ENCODE measurements around the gene LAMA4.
"Not testable (repeated sequence)": the region's sequence is repeated elsewhere in the genome, so short reads cannot be mapped to it uniquely, and the experiment has no call there.

The LAMA4 gene

DNA sequence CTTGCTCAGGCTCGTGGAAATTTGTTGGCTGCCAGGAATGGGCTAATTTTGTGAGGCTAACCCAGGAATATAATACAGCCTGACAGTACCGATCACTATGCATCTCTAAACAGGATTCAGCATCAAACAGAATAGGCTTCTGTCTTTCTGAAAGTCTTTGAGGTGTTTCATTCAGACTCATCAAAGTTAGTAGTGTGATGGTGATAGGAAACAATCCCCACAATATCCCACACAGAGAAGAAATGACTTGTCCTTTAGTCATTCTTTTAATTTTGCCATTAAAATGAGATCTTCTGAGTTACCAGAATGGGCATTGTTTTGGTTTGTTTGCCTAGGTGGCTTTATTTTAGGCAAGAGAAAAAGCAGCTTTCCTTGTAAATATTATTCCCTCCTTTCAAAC, 112.7 kb downstream of the LAMA4 start:
- DNase-seq = no peak

DNA sequence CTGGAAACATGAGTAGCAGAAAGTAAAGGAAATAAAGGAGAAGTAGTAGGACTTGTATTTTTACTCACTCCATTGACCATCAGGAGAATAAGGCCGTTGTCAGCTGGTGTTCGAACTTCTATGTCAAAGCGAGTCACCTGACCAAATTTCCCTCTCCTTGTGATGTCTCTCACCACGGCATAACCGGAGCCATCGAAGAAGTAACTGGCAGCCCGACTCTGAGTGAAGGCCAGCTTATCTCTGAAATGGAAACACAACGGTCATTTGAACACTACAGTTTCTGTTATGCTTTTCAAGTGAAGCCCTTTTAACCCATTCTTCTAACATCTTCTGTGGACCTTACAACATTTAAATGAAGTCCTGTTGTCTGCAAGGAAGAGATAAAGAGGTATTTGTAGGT, 115.3 kb downstream of the LAMA4 start:
- no peak for DNase-seq

DNA sequence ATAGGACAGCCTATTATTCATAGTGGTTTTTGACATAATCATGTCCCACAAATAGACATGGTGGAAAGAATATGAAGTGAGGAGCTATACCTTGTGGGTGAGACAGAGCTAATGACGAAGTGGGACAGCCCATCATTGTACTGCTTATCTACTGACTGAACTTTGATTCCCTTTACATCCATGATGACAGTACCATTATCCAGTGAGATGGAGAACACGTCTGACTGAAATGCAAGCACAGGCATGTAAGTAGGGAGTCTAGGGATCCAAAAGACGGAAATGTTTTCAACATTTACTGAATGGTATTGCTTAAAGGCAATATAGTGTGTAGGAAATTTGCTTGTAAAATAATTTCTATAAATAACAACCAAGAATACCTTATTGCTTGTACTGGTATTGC, 123.5 kb downstream of the LAMA4 start:
- no peak for DNase-seq

DNA sequence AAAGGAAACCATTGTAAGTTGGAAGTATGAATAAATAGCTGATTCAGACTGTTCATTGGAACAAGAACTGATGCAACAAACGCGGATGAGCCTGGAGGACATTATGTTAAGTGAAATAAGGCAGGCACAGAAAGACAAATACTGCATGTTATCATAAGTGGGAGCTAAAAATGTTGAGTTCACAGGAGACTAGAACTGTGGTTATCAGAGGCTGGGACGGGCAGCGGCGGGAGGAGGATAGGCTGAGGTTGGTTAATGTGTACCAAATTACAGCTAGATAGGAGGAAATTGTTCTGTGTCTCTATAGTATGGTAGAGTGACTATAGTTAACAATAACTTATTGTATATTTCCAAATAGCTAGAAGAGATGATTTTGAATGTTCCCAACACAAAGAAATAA, 126.2 kb downstream of the LAMA4 start:
- no peak for DNase-seq

DNA sequence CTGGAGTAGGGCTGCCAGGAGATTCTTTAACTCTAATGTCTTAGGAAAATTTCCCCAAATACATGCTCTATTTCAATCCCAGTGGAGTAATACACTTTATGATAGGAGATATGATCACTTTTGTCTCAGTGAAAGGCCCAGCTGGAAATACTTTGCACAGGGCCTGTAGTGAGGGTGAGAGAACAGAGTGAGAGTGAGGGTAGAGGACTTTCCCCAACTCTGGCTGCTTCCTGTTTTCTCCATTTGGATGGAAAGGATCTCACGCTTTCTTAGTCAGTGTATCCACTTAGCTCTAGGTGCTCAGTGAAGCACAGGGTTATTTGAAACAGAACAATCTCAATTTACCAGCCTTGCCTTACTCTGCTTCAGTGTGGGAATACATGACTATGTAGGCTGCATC, 130.4 kb downstream of the LAMA4 start:
- no peak for DNase-seq

DNA sequence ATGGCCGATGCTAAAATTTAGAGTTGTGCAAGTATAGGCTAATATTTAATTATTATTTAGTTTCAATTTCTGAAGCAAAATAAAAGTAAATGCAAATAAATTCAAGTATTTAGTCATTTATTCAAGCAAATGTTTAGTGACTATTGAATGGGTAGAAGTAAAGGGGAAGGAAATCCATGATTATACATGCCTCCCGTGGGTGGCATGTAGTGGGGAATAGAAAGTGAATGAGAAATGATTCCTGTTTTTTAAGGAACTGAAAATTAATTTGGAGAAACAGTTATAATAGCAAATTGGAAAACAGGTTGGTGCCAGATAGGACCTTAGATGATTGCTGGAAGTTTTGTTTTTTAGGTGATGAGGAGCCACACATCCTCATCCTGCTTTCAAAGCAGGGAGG, 131.6 kb downstream of the LAMA4 start:
- no peak for DNase-seq

DNA sequence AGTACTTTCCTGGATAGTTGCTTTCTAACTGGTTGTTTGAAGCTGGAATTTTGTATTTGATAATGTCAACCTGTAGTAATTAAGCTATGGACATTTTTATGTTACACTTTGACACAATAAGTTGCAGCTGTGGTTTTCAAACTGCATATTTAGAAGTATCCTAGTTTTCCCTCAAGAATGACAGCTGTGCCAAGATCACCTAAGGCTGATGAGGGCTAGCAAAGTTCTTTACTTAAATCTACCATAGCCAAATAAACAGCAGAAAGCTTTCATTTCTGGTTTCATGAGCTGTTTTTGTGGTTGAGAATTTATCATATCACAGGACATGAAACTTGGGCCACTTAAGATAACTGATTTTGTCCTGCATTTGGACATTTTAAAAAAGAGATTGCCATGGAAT, 136.3 kb downstream of the LAMA4 start:
- no peak for DNase-seq

DNA sequence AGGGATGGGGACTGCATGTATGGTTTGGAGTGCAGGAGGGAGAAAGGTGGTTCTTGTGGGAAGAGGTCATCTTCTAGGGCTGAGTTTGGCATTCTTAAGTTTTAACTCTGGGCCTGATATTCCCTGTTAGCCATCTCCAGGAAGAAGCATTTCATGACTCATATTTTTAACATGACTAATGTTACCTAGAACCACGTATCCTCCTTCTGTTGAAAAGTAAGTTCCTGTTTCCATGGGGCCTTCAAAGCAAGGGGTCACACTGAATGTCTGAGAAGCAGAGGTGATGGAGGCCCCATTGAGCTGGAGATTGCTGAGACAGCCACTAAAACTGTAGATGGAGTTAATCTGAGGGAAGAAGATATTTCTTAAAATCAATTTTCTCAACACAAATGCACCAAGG, 136.8 kb downstream of the LAMA4 start:
- DNase-seq = no peak

DNA sequence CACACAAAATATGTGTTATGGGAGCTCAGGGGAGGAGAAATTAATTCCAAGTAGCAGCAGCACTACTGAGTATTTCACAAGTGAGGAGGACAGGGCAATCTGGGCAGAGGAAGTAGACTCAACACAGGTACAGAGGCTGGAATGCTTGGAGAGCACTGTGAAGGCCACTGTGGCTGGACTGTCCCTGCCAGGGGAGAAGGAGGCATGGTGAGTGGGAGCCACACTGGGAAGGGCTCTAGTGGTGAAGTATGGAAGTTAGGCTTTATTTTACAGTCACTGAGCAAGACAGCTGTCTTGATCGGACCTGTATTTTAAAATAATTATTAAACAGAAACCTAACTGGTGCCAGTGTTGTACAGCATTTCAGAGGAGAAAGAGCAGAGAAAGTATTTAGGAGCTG, 138.1 kb downstream of the LAMA4 start:
- no peak for DNase-seq

DNA sequence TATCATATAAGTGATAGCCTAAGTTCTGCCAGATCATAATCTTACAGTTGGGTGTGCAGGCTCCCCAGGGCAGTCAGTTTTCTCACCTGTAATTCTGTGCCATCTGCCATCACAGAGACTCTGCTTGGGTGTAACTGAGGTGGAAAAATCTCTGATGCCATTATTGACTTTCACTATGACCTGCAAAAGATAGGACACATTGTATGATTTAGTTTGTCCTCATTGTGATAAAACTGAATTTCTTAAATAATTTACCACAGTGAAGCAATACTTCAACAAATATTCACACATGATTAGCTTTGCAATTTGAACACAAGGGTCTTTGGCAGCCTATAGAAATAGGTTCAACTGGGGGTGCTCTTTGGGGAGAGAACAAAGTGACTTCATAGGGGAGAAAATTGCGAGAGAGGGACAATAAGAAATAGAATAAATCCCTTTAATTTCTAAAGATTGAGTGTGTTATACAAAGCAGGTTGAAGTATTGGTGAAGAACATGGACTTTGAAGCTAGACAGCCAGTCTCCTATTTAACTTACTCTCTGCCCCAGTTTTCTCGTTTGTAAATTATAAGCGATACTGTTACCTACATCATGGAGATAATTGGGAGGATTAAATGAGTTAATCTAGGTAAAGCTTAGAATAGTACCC, 139.7 kb downstream of the LAMA4 start:
- DNase-seq = no peak

DNA sequence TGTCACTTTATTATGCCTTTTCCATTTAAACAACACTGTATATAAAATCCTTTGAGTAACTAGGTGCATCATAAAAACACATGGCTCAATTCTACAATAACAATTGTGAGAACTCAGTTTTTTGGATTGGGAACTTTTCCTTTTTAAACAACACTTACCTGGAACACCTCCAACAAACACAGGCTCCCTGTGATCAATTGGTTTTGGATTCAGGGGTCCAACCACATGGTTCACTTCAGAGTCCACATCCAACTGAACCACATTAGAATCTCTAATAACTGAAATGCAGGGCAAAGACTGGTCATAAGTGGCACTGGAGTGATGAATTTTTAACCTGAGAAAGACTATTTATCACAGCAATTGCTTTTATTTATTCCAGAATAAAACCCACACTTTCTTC, 140.4 kb downstream of the LAMA4 start:
- no peak for DNase-seq

DNA sequence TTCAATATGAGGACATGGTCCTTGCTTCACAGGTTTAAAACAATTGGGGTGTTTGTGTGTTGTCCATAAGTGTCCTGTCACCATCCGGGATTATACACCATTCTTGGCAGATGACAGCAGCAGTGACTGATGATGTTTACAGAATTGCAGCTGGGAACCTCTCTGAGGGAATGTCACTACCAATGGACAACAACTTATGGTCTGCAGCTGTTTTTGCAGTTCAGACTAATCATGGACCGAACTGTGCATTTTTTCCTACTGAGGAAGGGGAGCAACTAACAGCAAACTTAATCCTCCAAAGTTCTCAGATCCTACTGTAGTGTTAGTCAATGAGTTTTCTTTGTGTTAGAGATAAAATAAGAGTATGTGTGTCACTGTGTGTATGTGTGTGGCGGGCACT, 140.9 kb downstream of the LAMA4 start:
- no peak for DNase-seq

DNA sequence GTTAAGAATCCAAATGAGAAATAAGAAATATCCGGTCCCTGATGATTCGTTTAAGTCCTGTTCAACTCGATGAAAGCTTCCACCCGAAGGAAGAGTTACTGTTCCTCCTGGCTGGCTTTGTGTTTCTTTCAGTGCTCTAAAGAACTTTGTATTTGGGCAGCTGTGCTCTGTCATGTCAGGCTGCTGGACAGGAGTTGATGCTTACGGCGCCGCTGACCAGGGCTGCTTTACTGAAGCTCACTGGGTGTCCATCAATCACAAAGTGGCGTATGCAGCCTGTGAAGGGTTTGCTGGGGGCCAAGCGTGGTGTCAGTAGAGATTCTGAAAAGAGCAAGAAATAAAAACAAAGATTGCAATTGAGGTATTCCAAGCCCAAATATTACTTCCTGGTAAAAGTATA, 145.1 kb downstream of the LAMA4 start:
- DNase-seq = no peak

DNA sequence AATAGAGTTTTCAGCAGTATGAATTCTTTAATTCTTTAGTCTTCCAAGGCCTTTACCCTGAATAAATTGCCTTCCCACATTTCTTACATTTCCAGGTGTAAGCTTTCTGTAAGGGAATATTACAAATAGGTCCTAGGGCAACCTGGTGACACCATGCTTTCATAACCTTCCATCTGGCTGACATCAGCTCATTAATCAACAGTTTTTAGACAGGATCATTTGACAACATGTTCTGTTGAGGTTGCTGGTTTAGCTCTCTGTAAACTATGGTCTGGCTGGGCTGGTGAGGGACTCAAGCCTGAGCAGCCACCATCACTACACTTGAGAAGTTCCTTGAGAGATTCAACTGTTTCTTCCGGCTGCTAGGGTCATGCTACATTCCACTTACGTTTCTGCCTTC, 147.8 kb downstream of the LAMA4 start:
- DNase-seq = no peak

DNA sequence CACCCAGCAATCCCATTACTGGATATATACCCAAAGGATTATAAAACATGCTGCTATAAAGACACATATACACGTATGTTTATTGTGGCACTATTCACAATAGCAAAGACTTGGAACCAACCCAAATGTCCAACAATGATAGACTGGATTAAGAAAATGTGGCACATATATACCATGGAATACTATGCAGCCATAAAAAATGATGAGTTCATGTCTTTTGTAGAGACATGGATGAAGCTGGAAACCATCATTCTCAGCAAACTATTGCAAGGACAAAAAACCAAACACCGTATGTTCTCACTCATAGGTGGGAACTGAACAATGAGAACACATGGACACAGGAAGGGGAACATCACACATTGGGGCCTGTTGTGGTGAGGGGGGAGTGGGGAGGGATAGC, 148.3 kb downstream of the LAMA4 start:
- DNase-seq = not testable (repeated sequence)

DNA sequence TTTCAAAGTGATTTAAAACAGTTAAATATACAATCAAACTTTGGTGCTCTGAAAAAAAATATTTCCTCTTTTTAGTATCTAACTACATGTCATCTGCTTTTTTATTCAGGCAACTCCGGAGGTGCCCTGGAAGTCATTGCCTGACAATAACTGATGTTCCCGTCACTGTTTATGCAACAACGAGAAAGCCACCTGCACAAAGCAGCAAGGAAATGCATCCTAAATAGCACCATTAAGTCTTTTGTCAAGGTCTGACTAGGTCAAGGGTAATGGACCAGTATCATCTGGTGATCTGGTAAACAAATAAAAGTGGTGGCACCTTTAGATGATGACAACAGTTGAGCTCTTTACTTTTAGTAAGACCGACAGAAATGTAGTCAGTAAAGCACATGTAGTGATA, 153.8 kb downstream of the LAMA4 start:
- DNase-seq = no peak

DNA sequence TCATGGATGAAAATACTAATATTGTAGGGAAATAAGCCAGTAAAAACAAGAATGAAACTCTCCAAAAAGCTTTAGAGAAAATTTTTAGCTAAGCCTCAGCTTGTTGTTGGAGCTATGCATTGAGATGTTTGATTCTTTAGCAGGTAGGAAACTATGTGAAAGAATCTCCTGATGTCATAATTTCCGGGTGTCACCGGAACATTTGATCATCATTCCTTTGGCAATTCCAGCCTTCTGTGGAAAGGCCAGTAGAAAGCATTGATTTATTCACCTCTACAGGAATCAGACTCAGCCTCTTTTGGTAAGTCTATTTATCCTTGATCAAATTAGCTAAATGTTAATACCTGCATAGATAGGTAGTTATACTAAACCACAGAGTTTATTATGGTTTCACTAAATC, 157.5 kb downstream of the LAMA4 start:
- no peak for DNase-seq

DNA sequence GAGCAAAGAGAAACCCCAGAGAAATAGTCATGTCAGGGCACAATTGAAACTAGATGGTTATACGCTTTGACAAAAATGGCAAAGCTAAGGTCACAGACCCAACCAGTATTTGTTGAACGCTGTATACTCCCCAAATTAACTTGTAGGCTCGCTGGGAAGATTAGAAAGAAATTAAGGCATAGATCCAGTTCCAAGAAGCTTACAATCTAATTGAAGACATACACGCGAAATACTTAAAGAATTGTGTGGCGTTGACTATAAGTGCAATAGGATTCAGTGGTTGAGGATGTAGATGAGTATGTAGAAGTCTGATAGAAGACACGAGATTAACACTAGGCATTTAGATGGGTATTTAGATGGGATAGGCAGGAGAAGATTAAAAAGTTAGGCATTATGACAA, 166.5 kb downstream of the LAMA4 start:
- no peak for DNase-seq

DNA sequence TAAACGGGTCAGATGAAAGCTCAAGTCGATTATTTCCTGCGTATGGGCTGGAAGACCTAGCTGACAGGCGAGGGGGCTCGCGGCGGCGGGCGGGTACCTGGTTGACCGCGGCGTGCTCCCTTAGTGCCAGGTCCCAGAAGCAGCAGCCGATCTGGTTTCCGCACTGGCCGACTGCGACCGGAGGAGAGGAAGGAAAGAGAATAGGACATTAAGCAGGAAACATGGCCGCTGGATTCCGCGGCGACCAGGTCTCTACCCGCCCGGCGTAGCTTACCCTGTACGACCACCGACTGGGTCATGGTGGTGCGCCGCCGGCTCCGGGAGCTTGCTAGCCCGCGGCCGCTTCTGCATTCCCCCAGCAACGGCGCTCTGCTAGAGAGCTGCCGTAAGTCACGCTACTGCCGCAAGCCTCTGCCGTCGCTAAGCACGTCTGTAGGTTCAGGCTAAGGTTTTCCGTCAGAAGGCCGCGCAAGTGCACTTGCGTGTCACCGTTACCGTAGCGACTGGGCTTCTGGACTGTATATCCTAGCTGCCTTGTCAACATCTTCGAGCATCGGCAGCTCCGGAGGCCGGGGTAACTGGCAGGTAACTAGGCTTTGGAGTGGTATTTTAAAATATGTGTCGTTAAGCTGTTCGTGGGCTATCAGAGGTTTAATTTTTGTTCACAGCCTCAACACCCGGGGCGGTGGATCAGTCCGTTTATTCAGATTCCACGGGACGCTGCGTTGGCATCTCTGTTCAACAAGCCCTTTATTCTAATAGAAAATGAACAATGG, 167.0 kb downstream of the LAMA4 start, which contains the start of the genes FAM229B and TUBE1:
FAM229B (plus strand) TSS at position 456 of the 776 bp plus-strand sequence. CDS start 11,693 bp downstream, outside the sequence.
TUBE1 (minus strand) TSS at position 347 of the 776 bp plus-strand sequence; CDS start at position 299, 48 bp downstream.
- peak; percentile 96 for DNase-seq

DNA sequence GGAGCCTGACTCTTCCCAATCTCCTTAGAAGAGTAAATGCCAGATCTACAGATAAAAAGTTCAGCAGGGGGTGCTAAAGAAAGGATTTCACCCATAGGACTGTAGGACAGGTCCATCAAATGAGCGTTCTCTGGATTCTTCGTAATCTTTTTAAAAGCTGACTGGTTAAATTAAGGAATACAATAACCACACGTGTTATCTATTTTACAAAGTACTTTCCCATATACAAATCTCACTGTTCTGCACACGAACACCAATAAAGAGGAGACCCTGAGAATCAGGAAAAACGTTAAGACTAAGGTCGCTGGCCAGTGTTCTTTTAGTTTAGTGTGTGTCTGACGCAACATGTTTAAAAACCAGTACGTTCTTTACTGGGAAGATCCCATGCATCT, 167.6 kb downstream of the LAMA4 start:
- no peak for DNase-seq

DNA sequence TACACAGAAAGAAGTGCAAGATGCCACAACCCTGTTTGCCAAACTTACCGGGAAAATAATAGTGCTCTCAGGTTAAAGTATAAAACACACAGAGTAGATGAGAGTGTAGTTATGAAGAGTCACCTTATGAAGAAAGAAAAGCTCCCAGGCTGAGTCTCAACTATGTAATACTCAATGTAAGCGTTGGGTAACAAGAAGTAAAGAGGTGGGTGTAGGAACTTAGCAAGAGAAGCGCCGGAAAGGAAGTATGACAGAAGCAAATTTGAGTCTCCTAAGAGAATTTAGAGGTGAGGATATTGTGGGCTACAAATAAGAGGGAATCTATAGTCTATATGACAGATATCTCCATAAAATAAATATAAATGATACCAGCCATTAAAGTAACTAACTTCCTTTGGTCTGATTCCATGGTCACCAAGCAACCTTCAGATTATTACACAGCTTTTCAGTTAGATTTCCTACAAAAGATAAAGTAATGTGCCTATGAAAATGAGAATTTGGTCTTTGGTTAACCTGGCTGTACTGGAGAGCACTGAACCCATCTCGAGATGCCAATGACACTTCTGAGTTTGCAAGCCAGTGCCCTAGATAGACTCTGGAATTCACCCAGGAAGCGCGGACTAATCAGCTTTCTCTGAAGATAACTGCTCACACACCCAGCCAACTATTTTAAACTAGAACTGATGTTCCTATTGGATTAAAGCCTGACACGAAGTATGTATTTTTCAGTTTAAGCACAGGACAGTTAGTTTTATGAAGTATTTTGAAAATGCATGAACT, 168.9 kb downstream of the LAMA4 start:
- DNase-seq = no peak

DNA sequence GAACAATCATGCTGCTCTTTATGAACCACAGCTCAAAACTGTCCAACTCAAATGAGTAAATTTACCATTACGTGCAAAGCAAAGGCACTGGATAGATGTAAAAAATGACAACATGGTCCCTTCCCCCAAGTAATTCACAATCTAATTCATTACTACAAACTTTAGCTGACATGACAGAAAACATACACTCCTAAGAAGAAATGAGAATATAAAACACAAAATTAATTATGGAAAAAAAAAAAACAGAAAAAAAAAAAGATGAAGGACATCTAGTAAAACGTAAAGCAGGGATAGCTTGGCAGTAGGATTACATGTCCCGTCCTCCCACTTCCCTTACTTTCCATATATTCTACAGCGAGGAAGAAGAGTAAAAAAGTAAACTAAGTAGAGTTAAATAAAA, 172.8 kb downstream of the LAMA4 start:
- DNase-seq = no peak

DNA sequence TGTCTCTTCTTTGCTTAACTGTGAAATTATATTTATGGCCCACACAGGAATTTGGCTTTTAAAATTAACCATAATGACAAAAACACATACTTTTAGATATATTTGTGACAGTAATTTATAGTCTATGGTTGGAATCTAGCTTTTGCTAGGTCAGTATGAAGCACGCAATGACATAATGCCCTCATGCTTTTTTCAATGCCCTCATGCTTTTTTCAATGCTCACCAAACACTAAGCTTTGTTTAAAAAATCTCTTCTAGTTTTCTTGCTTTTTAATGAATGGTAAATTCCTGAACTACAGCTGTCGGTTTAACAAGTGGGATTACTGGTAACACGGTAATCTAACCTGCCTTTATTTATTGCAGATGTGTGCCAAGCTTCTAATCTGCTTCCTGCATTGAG, 187.8 kb downstream of the LAMA4 start:
- DNase-seq = no peak

DNA sequence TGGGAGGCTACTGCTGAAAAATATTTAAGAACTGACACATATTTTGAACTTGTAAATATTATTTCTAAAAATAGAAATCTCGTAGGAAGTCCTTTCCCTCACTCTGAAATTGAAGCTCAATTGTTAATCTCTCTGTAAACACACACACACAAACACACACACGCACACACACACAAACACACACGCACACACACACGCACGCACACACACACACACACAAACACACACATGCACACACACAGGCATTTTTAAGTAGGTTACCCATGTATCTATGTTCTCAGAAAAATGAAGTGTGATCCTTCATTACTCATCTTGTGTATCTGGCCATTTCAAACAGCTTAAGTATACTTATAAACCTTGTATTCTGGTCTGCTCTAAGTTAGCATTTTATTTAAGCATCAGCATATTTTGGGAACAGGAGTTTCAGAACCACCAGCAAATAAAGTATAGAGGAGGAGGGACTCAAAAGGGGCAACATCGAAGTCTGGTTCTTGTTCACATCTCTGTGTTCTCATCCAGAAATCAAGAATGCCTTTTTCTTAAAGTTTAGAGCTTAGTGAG, 188.9 kb downstream of the LAMA4 start:
- DNase-seq = no peak
